Vagina (tissue), 2 donors: Measurements from ENCODE around the gene PTGFR. TPM values are rescaled to one million over a fixed set of nuclear protein-coding genes. Genes with fewer than 3 reads are reported as not detected.

ENCODE experiments used
- DNase-seq, 2 donors: peaks; one replicate each; pipeline ENCODE4 v3.0.0-alpha.2; 2017; ENCODE audit errors: extremely low spot score in 2 of 2
- H3K27ac ChIP-seq: fragments of 200-600 bp; sonication (generic); one replicate; pipeline ENCODE4 v1.5.1; 2019
- H3K27me3 ChIP-seq: fragments of 200-600 bp; sonication (generic); one replicate; pipeline ENCODE4 v1.5.1; 2019
- H3K36me3 ChIP-seq, 2 donors: fragments of 200-600 bp; sonication (generic); one replicate each; pipeline ENCODE4 v1.5.1; 2017 to 2019
- H3K4me1 ChIP-seq: fragments of 200-600 bp; sonication (generic); one replicate; pipeline ENCODE4 v1.5.1; 2019
- H3K4me3 ChIP-seq, 2 donors: fragments of 200-600 bp; sonication (generic); 1 replicate in 1 of 2; 2 replicates in 1 of 2; pipeline ENCODE4 v1.5.1; 2016 to 2019
- H3K9me3 ChIP-seq: fragments of 200-600 bp; sonication (generic); one replicate; pipeline ENCODE4 v1.5.1; 2019
- POLR2A ChIP-seq, 2 donors: fragments of 450-650 bp; IDR thresholded peaks; one replicate each; pipeline ENCODE4 v1.6.1; 2017; ENCODE audit warnings: antibody characterized with exemption in 2 of 2, mild to moderate bottlenecking in 2 of 2, moderate library complexity in 2 of 2
- POLR2AphosphoS5 ChIP-seq, 2 donors: sonication (generic); formaldehyde crosslinking; IDR thresholded peaks; one replicate each; pipeline ENCODE4 v1.9.0; 2017; ENCODE audit warnings: antibody characterized with exemption in 2 of 2, mild to moderate bottlenecking in 2 of 2, low read depth in 1 of 2; ENCODE audit not compliant: insufficient read depth in 1 of 2
- intact Hi-C: fragments of 100-400 bp; cut with DNase I; formaldehyde crosslinking; loops from one replicate; pipeline ENCODE4 v1.15.1; 2023
- total RNA-seq: library from RNA; depleted of rRNA; stranded (reverse); fragments of >200 nt; gene quantifications from one replicate; pipeline ENCODE4 v1.2.3, GENCODE V29; 2016
- TF ChIP-seq, protein P1 (sequence below), 3 experiments: fragments of 450-650 bp in 2 of 3; fragments of 200-600 bp in 1 of 3; sonication (generic) in 1 of 3; IDR thresholded peaks; one replicate each; pipeline ENCODE4 v1.5.1; 2017 to 2019; ENCODE audit warnings: antibody characterized with exemption in 3 of 3, mild to moderate bottlenecking in 2 of 3, moderate library complexity in 2 of 3

Gene PTGFR
- total RNA-seq, 1 donor from 2014 or later = 4.4 TPM

DNA sequence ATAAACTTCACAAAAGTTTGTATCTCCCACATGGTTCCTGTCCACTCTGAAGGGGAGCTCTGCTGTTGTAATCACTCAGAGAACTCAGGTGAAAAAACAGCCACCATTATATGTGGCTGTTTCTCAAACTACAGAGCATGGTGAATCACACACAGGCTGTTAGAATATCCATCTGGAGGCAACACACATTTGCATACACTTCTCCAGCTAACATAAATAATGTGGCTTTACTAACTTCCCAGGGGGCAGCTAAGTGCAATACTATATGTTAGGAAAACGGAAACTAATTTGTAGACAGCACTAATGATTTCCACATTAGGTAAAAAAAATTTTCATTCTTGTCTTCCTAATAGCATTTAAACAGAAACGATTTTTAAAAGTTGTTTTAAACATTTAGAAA, 49.3 kb downstream of the PTGFR start:
- Histone ChIP-seq H3K4me3 (no peak overlapping the region), H3K27me3 (no peaks in the 10 kb centered on the region), H3K9me3 (no peaks in the 10 kb centered on the region), H3K4me1 (no peaks in the 10 kb centered on the region), H3K36me3 (no peaks in the 10 kb centered on the region), H3K27ac (no peak overlapping the region)
- no peak for DNase-seq
- no peak for TF ChIP-seq POLR2A (IDR thresholded peaks at IDR 0.05)
- no peak for TF ChIP-seq POLR2AphosphoS5 (IDR thresholded peaks at IDR 0.05; ENCODE audit: insufficient read depth in 1 of 2, low read depth in 1 of 2)
- TF ChIP-seq, protein P1, sequence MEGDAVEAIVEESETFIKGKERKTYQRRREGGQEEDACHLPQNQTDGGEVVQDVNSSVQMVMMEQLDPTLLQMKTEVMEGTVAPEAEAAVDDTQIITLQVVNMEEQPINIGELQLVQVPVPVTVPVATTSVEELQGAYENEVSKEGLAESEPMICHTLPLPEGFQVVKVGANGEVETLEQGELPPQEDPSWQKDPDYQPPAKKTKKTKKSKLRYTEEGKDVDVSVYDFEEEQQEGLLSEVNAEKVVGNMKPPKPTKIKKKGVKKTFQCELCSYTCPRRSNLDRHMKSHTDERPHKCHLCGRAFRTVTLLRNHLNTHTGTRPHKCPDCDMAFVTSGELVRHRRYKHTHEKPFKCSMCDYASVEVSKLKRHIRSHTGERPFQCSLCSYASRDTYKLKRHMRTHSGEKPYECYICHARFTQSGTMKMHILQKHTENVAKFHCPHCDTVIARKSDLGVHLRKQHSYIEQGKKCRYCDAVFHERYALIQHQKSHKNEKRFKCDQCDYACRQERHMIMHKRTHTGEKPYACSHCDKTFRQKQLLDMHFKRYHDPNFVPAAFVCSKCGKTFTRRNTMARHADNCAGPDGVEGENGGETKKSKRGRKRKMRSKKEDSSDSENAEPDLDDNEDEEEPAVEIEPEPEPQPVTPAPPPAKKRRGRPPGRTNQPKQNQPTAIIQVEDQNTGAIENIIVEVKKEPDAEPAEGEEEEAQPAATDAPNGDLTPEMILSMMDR (IDR thresholded peaks at IDR 0.05) = no peak
- intact Hi-C loops = no loop called here

DNA sequence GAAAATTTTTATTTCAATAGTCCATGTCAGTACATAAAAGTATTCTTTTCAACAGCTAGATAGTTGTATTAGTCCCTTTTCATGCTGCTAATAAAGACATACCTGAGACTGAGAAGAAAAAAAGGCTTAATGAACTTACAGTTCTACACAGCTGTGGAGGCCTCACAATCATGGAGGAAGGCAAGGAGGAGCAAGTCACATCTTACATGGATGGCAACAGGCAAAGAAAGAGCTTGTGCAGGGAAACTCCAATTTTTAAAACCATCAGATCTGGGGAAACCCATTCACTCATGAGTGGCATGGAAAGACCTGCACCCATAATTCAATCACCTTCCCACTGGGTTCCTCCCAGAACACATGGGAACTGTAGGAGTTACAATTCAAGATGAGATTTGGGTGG, 50.7 kb downstream of the PTGFR start:
- DNase-seq = no peak
- no peak overlapping the region for H3K27ac ChIP-seq
- H3K4me1 ChIP-seq = no peaks in the 10 kb centered on the region
- no peak overlapping the region for H3K4me3 ChIP-seq
- H3K36me3 ChIP-seq = no peaks in the 10 kb centered on the region
- intact Hi-C loops = no loop called here
- H3K27me3 ChIP-seq = no peaks in the 10 kb centered on the region
- H3K9me3 ChIP-seq = no peaks in the 10 kb centered on the region
- TF ChIP-seq POLR2A (IDR thresholded peaks at IDR 0.05) (no peak), POLR2AphosphoS5 (IDR thresholded peaks at IDR 0.05; ENCODE audit: insufficient read depth in 1 of 2, low read depth in 1 of 2) (no peak)
- TF ChIP-seq, protein P1 (IDR thresholded peaks at IDR 0.05) = no peak

DNA sequence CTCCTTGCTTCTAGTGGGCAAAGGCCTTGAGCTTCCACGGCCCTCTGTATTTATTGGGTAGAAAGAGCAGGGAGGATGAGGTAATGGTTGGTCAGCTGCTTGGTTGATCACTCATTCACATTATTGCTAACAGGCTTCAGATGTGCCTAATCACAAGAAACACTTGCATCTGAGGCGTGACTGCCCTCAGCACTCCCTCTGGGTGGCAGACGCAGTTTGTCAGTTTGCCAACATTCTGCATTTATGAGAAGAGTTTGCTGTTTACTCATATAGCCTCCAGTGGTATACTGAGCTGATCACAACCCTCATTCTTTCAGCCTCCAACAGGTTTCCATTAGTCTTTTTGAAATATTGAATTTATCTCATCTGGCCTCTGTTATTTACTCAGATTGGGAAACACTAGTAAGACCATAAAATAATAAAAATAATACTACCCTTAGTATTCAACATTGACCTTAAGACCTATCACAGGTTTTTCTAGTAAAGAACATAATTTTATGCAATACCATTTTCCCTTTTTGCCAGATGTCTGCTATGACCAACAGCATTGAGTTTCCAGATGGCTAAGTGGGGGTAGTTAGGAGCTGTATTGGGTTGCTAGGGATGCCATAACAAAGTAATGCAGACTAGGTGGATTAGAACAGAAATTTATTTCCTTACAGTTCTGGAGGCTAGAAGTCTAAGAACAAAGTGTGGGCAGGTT, 53.3 kb downstream of the PTGFR start:
- no peak for DNase-seq
- intact Hi-C loops = no loop called here
- Histone ChIP-seq H3K27ac (no peak overlapping the region), H3K36me3 (no peaks in the 10 kb centered on the region), H3K27me3 (no peaks in the 10 kb centered on the region), H3K9me3 (no peaks in the 10 kb centered on the region), H3K4me1 (no peaks in the 10 kb centered on the region), H3K4me3 (no peak overlapping the region)
- TF ChIP-seq POLR2AphosphoS5 (IDR thresholded peaks at IDR 0.05; ENCODE audit: insufficient read depth in 1 of 2, low read depth in 1 of 2) = no peak
- no peak for TF ChIP-seq POLR2A (IDR thresholded peaks at IDR 0.05)
- TF ChIP-seq, protein P1 (IDR thresholded peaks at IDR 0.05) = no peak

DNA sequence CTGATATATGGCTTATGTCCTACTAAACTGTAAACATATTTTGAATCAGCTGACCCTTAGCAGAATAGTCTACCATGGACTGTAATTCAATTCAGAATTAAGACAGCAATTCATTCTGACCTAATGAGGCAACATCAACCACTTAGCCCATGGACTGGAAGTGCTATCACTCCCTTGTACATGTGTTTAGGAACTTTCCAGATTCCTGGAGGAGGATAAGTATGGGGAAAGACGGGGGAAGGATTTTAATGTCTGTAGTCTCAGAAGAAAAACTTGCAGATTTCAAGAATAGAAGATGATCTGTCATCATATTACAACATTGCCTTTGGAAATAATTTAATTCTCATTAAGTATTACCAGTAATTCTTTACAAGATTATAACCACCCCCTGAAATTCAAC, 56.3 kb downstream of the PTGFR start:
- H3K4me3 ChIP-seq = no peak overlapping the region
- TF ChIP-seq POLR2AphosphoS5 (IDR thresholded peaks at IDR 0.05; ENCODE audit: insufficient read depth in 1 of 2, low read depth in 1 of 2) = no peak
- TF ChIP-seq, protein P1 (IDR thresholded peaks at IDR 0.05) = no peak
- TF ChIP-seq POLR2A (IDR thresholded peaks at IDR 0.05) = no peak
- DNase-seq = no peak
- no peaks in the 10 kb centered on the region for H3K9me3 ChIP-seq
- no peaks in the 10 kb centered on the region for H3K36me3 ChIP-seq
- intact Hi-C loops = no loop called here
- H3K4me1 ChIP-seq = no peaks in the 10 kb centered on the region
- H3K27ac ChIP-seq = no peak overlapping the region
- H3K27me3 ChIP-seq = no peaks in the 10 kb centered on the region

DNA sequence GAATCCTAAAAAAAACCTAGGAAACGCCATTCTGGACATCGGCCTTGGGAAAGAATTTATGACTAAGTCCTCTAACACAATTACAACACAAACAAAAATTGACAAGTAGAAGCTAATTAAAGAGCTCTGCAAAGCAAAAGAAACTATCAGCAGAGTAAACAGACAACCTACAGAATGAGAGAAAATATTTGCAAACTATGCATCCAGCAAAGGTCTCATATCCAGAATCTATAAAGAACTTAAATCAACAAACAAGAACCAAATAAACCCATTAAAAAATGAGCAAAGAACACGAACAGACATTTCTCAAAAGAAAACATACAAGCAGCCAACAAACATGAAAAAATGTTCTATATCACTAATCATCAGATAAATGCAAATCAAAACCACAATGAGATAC, 58.6 kb downstream of the PTGFR start:
- H3K4me1 ChIP-seq = no peaks in the 10 kb centered on the region

More for the DNA sequence above, 58.6 kb downstream of the PTGFR start:
- Histone ChIP-seq H3K9me3 (peaks cover 3% of the 10 kb centered on the region), H3K27me3 (no peaks in the 10 kb centered on the region), H3K36me3 (no peaks in the 10 kb centered on the region), H3K27ac (no peak overlapping the region), H3K4me3 (no peak overlapping the region)
- intact Hi-C loops = no loop called here
- no peak for TF ChIP-seq POLR2A (IDR thresholded peaks at IDR 0.05)
- no peak for TF ChIP-seq POLR2AphosphoS5 (IDR thresholded peaks at IDR 0.05; ENCODE audit: insufficient read depth in 1 of 2, low read depth in 1 of 2)
- TF ChIP-seq, protein P1 (IDR thresholded peaks at IDR 0.05) = no peak
- DNase-seq = no peak
